Measurements from ENCODE around the gene VSTM4.

GRCh38 chr10:49154641-49155040 is 39.3 kb upstream of the VSTM4 start:
- no peak for TF ChIP-seq CTCF (IDR thresholded peaks at IDR 0.05)
- TF ChIP-seq EZH2 (IDR thresholded peaks at IDR 0.05; ENCODE audit: borderline replicate concordance, insufficient read depth, low read depth, low read length, poor library complexity, severe bottlenecking) = no peak

Data from B cell (primary cell).